Fibroblast of mammary gland (primary cell): ENCODE data around the gene ZNF836.

Experiments
- DNase-seq: peaks from one replicate; pipeline ENCODE4 v3.0.0-alpha.2; 2010; ENCODE audit warnings: low read depth
- H3K4me3 ChIP-seq: 2 replicates; pipeline ENCODE4 v1.5.1; 2011; ENCODE audit warnings: low read depth, mild to moderate bottlenecking, low read length, moderate library complexity; ENCODE audit not compliant: control insufficient read depth
- TF ChIP-seq, protein P1 (sequence below): conservative IDR thresholded peaks from 2 replicates; pipeline ENCODE4 v1.5.1; 2011; ENCODE audit warnings: low read depth, low read length, inconsistent platforms; ENCODE audit not compliant: control insufficient read depth, insufficient read depth

ZNF836 gene

DNA sequence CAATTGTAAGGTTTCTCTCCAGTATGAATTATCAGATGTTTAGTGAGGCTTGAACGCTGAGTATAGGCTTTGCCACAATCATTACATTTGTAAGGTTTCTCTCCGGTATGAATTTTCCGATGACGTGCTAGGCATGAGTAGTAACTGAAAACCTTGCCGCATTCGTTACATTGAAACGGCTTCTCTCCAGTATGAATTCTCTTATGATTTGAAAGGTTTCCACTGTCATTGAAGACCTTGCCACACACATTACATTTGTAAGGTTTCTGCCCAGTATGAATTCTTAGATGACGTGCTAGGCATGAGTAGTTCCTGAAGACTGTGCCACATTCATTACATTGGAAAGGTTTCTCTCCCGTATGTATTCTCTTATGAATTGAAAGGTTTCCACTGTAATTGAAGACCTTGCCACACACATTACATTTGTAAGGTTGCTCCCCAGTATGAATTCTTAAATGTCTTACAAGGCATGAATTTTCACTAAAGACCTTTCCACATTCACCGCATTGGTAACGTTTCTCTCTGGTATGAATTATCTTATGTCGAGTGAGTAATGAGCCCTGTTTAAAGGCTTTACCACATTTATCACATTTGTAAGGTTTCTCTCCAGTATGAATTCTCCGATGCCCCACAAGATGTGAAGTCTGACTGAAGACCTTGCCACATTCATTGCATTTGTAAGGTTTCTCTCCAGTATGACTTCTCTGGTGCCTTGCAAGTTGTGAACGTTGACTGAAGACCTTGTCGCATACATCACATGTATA lies 15.6 kb downstream of the ZNF836 start:
- DNase-seq: no peak
- H3K4me3 ChIP-seq: no peak overlapping the region
- TF ChIP-seq, protein P1, sequence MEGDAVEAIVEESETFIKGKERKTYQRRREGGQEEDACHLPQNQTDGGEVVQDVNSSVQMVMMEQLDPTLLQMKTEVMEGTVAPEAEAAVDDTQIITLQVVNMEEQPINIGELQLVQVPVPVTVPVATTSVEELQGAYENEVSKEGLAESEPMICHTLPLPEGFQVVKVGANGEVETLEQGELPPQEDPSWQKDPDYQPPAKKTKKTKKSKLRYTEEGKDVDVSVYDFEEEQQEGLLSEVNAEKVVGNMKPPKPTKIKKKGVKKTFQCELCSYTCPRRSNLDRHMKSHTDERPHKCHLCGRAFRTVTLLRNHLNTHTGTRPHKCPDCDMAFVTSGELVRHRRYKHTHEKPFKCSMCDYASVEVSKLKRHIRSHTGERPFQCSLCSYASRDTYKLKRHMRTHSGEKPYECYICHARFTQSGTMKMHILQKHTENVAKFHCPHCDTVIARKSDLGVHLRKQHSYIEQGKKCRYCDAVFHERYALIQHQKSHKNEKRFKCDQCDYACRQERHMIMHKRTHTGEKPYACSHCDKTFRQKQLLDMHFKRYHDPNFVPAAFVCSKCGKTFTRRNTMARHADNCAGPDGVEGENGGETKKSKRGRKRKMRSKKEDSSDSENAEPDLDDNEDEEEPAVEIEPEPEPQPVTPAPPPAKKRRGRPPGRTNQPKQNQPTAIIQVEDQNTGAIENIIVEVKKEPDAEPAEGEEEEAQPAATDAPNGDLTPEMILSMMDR: no peak

DNA sequence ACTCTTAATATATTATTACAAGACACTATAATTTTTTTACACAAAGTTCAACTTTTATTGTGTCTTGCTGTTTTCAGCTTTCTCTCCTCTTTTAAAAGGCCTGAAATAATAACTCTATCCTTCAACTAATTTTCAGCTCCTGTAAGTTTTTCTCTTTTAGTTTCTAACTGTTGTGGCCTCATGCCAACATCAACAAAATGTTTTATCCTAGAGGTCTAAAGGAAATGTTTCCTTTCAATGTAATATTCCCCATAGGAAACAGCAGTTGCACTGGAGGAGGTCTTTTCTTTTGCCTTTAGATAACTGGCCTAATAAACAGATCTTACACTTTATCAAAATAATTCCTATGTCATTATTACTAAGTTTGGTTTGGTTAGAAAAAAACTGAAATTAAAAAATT lies 23.2 kb downstream of the ZNF836 start:
- TF ChIP-seq, protein P1: no peak
- no peak for DNase-seq
- H3K4me3 ChIP-seq: no peak overlapping the region

DNA sequence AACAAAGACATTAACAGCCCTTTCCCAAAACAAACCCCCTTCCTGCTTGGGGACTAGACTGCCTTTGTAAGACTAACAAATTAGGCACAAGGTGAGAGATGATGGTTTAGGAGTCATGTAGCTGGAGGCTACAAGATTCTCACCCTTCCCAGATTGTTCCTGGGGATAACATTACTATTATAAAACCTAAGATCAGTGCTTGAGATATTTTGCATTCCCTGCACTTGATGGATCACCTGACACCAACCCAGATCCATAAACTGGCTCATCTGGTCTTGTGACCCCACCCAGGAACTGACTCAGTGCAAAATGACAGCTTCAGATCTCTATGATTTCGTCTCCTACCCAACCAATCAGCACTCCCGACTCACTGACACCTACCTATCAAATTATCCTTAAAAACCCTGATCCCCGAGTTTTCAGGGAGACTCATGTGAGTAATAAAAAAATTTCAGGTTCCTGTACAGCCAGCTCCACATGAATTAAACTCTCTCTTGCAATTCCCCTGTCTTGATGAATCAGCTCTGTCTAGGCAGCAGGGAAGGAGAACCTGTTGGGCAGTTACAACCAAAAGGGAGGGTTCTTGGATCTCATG lies 29.3 kb downstream of the ZNF836 start:
- TF ChIP-seq, protein P1: no peak
- no peak for DNase-seq
- no peak overlapping the region for H3K4me3 ChIP-seq

DNA sequence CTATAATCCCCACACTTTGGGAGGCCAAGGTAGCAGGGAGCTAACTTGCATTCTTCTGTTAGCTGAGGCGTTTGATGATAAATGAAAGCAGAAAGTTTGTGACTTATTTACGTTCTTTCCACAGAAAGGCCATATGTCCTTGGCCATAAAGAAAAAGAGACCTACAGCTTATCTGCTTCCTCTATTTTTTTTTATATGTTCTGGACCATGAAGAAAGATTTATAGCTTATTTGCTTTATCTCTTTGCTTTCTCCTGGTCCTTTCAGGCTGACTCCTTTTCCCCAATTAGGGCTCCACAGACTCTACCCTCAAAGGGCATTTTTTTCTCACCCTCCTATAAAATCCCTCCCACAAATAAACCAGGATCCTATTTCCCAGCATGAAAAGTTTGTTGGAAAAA lies 30.2 kb downstream of the ZNF836 start:
- DNase-seq: no peak
- TF ChIP-seq, protein P1: no peak
- no peak overlapping the region for H3K4me3 ChIP-seq

DNA sequence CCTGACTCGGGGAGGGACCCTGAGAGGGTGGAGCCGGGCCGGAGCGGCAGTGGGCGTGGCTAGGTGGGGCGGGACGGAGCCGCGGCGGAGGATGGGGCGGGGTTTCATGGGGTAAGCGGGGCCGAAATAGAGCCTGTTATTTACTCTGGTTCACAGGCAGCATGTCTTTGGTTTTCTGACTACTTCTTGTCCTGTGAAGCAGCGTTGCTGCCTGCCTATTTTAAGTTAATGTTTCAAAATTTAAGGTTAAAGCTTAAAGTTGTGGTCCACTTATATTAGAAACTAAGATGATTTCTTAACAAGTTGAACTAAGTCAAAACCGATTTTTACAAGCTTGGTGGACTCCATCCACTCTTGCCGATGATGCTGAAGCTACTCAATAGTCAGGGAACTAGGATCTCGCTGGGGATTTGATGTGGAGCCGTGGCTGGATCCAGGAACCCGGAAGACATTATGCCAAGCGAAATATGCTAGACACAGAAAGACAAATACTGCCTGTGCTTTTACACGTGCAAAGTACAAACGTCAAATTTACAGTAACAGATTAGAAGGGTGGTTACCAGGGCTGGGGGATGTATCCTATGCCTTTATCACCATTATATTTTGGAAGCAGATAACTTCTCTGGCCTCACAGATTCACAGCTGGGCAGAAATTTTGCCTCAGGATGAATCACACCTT lies 31.2 kb downstream of the ZNF836 start:
- no peak for DNase-seq
- H3K4me3 ChIP-seq: peak overlapping the region; percentile 27
- TF ChIP-seq, protein P1: no peak

DNA sequence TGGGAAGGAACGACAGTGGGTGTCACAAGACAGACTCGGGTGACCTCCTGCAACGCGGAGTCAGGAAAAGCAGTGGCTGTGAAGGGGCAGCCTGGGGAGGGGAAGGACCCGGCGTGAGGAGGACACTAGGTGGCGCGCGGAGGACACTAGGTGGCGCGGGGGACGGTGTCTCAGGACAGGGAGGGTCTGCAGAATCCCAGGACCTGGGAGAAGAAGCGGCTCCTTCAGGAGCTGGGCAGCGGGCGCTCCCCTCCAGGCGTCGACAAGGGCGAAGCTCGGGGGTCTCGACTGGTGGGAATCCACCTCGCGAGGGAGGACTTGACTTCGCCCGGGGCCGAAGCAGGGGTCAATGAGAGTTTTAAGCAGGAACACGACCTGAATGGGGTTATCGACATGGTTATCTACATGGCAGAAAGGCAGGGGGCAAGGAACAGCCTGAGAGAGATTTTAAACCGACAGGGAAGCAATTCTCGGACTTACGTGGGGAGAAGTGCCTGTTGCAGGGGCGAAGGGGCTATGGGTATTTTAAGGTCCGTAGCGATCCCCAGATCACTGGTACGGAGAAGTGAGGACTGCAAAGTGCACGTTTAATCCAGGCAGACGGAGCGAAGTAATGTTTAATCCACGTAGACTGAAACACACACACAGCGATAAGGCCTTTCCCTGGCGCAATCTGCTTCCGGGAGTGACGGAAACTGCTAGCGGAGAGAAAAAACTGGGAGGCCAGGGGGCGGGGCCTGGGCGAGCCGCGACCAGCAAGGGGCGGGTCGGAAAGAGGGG lies 32.0 kb downstream of the ZNF836 start, which contains the start of gene ZNF616:
Gene ZNF616 (minus strand): TSS at position 687 of the 780 bp plus-strand sequence. CDS start 9,426 bp downstream, outside the sequence.
- TF ChIP-seq, protein P1: peak; percentile 57

More for the DNA sequence above, 32.0 kb downstream of the ZNF836 start, which contains the start of gene ZNF616:
- peak; percentile 91 for DNase-seq
- peak within 1 kb of the TSS; percentile 82 for H3K4me3 ChIP-seq
